Stimulated activated CD8-positive, alpha-beta memory T cell treated with anti-CD3 and anti-CD28 coated beads, Interleukin-12 subunit alpha, Interleukin-12 subunit beta, amount 100 ng/mL, for 24 hours (primary cell): Measurements from ENCODE around the gene NMD3.
"Not testable (repeated sequence)": the region's sequence is repeated elsewhere in the genome, so short reads cannot be mapped to it uniquely, and the experiment has no call there.

Experiments used
- DNase-seq: peaks from one replicate; pipeline ENCODE4 v3.0.0-alpha.2; 2020; ENCODE audit errors: extremely low read depth

The NMD3 gene

DNA sequence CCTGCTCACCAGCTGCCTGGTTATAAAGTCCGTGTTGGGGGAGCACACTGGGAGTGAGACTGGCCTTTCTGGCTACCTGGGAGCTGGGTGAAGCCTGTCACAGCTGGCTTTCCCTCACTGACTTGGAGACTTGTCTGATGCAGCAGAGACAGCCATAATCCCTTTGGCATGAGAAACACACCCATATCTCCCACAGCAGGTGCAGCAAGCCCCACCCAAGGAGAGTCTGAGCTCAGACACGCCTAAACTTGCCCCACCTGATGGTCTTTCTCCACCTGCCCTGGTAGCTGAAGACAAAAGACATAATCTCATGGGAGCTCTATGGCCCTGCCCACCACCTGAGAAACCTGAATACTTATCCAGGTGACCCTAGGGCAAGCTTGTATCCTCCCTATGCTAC, 54.8 kb downstream of the NMD3 start:
- DNase-seq = no peak

GRCh38 chr3:161282387-161282786, 61.3 kb downstream of the NMD3 start:
- DNase-seq = not testable (repeated sequence)

DNA sequence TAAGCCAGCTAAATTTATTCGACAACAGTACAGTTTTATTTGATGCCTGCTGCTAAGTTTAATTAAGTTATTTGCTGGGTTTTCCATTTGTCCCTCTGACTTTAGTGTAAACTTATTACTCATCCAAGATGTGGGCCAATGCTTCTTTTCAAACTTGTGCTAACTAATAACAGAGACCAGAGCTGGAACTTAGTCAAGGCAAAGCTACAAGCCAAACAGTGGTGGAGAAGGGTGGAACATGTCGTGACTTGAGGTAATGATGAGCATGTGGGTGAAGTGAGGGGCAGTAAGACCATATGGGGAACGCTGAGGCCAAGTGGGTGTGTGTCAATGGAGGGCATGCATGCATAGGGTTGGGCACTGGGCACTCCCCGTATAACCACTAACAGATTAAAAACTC, 63.9 kb downstream of the NMD3 start:
- DNase-seq = no peak

DNA sequence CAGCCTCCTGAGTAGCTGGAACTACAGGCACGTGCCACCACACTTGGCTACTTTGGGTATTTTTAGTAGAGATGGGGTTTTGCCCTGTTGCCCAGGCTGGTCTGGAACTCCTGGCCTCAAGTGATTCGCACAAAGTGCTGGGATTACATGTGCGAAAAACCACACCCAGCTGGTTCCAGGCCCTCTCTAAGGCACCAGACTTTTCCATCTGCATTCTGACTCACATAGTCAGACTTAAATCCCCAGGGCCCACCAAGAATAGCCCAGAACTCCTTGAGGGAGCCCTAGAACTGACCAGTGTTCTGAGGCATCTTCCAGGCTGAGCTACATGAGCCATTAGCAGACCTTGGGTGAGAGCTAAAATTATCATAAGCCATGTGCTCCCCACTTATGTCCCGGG, 68.1 kb downstream of the NMD3 start:
- no peak for DNase-seq

DNA sequence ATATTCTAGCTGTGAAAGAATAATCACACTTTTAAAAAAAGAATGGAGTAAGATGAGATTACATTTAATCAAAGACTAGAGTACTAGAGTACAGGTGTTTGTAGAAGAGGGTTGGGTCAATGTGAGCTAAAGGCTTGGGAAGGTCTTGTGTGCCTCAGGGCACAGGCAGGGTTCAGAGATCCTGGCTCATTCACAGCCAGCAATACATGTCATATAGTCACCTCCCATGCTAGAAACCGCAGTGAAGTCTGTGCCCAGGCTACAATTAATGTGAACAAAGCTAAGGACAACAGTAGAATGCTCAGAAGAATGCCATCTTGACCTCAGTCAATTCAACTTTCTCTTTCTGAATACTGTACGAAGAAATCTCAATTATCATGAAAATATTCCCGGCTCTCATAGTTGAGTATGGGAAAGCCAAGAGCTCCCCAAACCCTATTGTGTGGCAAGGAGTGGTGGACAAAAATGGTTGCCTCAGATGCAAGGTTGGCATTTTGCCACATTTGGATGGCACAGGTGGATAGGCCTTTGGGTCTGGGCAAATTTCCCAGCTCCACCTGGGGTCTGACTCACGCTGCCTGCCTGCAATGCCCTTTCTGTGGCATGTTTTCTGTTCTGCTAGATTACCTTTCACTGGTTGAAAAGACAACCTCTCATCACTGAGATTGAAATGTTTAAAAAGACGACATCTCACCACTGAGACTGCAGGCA, 70.2 kb downstream of the NMD3 start:
- DNase-seq = no peak

GRCh38 chr3:161293381-161293780, 72.3 kb downstream of the NMD3 start:
- DNase-seq = no peak

- no peak for DNase-seq
Measured at GRCh38 chr3:161295325-161295724, 74.2 kb downstream of the NMD3 start.

GRCh38 chr3:161296814-161297213, 75.7 kb downstream of the NMD3 start:
- no peak for DNase-seq
